ENCODE results near the gene HOXA10.

The HOXA10 gene

DNA sequence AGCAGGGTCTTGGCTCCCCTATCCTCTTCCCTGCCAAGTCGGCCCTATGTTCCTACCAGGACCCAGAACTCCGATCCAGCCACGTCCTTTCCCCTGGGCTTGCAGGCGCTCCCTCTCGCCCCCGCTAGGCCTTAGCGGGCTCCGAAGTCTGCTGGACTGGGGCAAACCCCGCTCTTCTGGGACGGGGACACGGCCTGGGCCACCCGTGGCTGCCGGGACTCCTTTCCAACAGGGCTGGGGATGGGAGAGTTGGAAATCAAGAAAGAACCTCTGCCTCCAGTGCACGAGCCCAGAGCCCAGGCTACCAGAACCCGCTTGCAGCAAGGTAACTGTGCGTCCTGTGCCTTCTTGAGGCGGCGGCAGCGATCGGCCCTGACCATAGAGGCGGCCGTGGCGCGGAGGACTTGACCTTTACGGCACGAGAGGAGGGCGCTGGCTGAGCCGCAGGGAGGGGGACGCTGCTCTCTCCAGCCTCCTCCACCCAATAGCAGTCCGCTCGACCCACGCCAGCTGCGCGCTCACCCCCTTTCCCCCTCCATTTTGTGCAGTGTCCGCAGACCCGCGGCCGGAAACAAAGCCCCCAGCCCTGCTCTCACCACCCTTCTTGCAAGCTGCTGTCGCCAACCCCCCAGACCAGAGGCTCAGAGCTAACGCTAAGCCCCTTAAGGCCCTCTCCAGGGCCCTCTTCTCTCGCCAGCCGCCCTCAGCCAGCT is 17.9 kb upstream of the HOXA10 start:
- POLR2A ChIA-PET = no interaction called here
- DNase-seq (ENCODE audit: extremely low spot score) = no peak
- CTCF ChIA-PET = interaction anchor here (2.4 to 4.9 kb wide), 2 partner anchors 728 to 829 kb away, joined by 8 to 79 read pairs; no protein-coding TSS in a partner anchor
- TF ChIP-seq, protein P1, sequence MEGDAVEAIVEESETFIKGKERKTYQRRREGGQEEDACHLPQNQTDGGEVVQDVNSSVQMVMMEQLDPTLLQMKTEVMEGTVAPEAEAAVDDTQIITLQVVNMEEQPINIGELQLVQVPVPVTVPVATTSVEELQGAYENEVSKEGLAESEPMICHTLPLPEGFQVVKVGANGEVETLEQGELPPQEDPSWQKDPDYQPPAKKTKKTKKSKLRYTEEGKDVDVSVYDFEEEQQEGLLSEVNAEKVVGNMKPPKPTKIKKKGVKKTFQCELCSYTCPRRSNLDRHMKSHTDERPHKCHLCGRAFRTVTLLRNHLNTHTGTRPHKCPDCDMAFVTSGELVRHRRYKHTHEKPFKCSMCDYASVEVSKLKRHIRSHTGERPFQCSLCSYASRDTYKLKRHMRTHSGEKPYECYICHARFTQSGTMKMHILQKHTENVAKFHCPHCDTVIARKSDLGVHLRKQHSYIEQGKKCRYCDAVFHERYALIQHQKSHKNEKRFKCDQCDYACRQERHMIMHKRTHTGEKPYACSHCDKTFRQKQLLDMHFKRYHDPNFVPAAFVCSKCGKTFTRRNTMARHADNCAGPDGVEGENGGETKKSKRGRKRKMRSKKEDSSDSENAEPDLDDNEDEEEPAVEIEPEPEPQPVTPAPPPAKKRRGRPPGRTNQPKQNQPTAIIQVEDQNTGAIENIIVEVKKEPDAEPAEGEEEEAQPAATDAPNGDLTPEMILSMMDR (IDR thresholded peaks at IDR 0.05; ENCODE audit: control extremely low read depth, extremely low read depth, low read depth, missing control alignments) = no peak

DNA sequence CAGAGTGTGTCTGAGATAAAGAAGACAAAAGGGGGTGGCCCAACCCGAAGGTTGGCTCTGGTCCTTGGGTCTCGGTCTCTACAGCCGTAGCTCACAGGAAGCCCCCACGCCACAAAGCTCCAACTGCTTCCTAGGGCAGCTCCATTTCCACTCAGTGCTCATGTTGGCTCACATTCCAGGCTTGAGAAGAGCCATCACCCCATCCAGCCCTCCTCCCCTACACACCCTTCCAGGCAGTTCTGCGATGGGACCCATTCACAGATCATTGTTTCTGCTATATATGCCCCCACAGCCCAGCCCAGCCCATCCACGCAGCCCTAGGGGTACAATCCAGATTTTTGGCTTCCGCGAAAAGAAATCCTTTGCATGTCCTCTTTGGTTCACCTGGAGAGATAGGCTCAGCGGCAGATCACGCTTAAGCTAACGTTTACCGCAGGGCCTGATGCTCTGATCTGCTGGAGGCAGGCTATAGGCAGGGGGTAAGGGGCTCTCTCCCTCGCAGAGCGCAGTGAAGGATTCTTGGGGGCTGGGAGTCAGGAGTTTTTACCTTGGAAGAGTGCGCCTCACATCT is 17.1 kb upstream of the HOXA10 start:
- ChIA-PET CTCF (interaction anchor here (0.9 to 2.4 kb wide), 4 partner anchors 12 to 829 kb away, joined by 3 to 11 read pairs (median 7); no protein-coding TSS in a partner anchor), POLR2A (no interaction called here)
- no peak for DNase-seq (ENCODE audit: extremely low spot score)
- TF ChIP-seq, protein P1 (IDR thresholded peaks at IDR 0.05; ENCODE audit: control extremely low read depth, extremely low read depth, low read depth, missing control alignments) = no peak

DNA sequence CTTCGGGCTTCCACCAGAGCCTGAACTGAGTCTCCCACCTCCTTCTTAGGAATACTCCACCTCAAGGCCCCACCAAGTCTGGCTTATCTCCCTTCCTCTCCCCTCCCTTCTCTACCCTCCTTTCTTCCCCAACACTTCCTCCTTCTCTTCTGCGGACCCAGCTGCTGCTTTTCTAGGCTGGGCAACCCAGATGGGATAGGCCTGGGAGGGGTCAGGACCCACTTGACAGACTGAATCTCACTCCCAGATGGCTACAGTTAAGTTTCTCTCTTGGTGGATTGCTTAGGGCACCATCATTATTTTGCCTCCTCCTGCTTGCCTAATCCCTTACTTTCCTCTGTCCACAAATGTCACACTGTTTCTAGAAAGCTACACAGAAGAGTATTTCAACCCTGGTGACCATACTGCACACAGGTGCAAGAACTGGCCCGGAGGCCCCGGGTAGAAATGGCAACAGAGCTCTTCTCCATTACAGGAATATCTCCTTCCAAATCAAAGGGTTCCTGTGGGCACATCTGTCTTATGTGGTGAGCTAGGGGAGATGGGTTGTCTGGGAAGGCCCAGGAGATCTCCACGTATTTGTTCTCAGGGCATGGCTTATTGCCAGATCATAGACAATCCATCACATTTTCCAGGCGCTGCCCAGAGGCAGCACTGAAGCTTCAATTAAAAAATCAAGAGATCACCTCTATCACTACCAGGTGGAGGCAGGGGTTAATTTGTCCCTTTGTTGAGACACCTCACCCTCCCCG is 16.1 kb upstream of the HOXA10 start:
- CTCF ChIA-PET = interaction anchor here (2.0 to 2.3 kb wide), 2 partner anchors 11 to 29 kb away, joined by 6 to 11 read pairs; no protein-coding TSS in a partner anchor
- POLR2A ChIA-PET = no interaction called here
- TF ChIP-seq, protein P1 (IDR thresholded peaks at IDR 0.05; ENCODE audit: control extremely low read depth, extremely low read depth, low read depth, missing control alignments) = no peak
- DNase-seq (ENCODE audit: extremely low spot score) = no peak

DNA sequence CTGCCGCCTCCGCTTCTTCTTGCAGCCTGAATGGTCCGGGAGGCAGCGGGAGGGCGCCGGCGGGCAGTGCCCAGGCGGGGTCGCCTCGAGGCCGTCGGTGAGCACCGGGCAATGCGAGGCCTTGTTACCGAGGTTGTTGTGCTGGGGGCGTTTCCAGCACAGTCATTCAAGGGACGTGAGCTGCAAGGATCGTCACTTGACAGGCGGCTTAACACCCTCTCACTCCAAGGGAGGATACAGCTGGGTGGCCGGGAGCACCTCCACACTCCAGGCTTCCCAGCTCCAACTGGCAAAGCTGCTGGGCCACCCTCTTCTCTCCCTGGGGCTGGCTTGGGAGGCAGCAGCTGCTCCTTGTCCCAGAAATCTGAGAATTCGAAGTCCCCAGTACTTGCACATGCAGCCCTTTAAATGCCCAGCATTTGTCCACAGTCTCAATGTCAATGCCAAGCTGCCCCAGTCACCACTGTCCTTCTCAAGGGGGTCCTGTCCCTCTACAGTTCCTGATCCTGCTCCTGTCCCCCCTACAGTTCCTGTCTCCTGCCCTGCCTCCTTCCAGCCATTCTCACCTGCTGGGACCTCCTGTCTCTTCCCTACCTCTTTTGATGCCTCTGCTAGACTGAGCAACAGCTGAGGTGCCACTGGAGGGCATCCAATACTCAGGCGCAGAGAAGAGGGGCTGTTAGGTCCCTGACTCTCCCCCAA is 15.3 kb upstream of the HOXA10 start:
- DNase-seq (ENCODE audit: extremely low spot score) = no peak
- TF ChIP-seq, protein P1 (IDR thresholded peaks at IDR 0.05; ENCODE audit: control extremely low read depth, extremely low read depth, low read depth, missing control alignments) = no peak
- ChIA-PET POLR2A (no interaction called here), CTCF (interaction anchor here (2.0 to 2.3 kb wide), 2 partner anchors 10 to 28 kb away, joined by 6 to 11 read pairs; no protein-coding TSS in a partner anchor)

DNA sequence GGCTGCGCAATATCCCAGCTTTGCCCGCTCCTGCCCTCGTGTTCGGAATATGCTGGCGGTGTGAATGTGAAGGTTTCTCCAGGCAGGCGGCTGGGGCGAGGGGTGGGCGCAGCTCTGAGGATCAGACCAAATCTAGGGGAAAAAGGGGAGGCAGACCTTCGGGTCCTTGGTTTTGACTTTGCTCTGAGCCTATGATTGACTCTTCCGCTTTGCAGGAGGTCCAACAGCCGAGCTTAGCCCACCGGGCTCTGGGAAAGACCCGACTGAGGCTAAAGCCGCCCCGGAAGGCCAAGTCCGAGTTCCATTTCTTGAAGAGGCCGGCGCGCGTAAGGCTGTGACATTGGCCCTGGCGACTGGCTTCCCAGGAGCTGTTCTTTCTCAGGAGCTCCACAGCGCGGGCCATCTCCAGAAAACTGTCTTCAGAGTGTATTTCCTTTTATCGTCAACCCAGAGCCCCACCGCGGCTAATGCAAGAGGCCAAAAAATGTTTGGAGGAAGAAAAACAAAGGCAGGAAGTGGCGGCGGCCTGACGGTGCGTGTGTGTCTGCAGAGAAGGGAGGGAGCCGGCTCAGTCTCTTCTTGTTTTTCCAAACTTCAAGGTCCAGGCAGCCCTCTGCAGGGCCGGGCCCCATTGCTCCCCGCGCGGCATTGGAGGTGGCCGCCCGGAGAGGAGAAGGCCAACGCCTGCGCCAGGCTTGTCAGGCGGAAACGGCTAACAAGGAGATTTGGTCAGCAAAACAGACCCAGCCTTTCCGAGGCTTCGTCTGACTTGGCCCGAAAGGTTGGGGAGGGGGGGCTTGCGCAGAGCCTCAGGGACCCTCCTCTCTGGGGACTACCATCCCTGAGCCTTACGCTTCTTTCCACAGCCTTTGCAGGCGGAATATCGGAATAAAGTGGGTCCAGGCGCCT is 14.5 kb upstream of the HOXA10 start:
- CTCF ChIA-PET = interaction anchor here (2.3 kb wide), 1 partner anchor 28 kb away, joined by 6 read pairs; no protein-coding TSS in a partner anchor

More for the DNA sequence above, 14.5 kb upstream of the HOXA10 start:
- POLR2A ChIA-PET = no interaction called here
- no peak for DNase-seq (ENCODE audit: extremely low spot score)
- TF ChIP-seq, protein P1 (IDR thresholded peaks at IDR 0.05; ENCODE audit: control extremely low read depth, extremely low read depth, low read depth, missing control alignments) = no peak

Data from GM10248 (cell line).